ENCODE measurements around the gene SLC25A30. TPM values are rescaled to one million over a fixed set of nuclear protein-coding genes. Genes with fewer than 3 reads are reported as not detected.

Gene SLC25A30
- total RNA-seq, 1 experiment from 2014 or later = 6.3 TPM

- Histone ChIP-seq H3K4ac (ENCODE audit: low read depth, low read length) (no peak overlapping the region), H3K27me3 (ENCODE audit: insufficient read depth, low read length) (no peaks in the 10 kb centered on the region), H3K4me1 (ENCODE audit: insufficient read depth, low read length) (no peaks in the 10 kb centered on the region), H3K14ac (ENCODE audit: insufficient read depth, low read length) (peak overlapping the region; percentile 73), H3K18ac (ENCODE audit: insufficient read length, low read depth, low read length) (no peak overlapping the region), H3K23me2 (ENCODE audit: insufficient read length, low read depth, low read length, poor library complexity, severe bottlenecking) (no peaks in the 10 kb centered on the region), H3K79me2 (ENCODE audit: insufficient read depth, low read length) (no peaks in the 10 kb centered on the region), H2BK120ac (ENCODE audit: low read depth, low read length, poor library complexity, severe bottlenecking) (no peak overlapping the region), H4K8ac (replicated peaks; ENCODE audit: insufficient read length, low read depth, low read length) (no peak overlapping the region), H3K27ac (ENCODE audit: insufficient read length, low read depth, low read length) (no peak overlapping the region), H4K5ac (ENCODE audit: insufficient read length, low read depth, low read length) (peak overlapping the region; percentile 87), H2AK5ac (ENCODE audit: insufficient read length, low read length) (no peak overlapping the region), H2BK20ac (ENCODE audit: low read depth, low read length, poor library complexity, severe bottlenecking) (no peak overlapping the region), H2AFZ (ENCODE audit: low read length) (peak overlapping the region; percentile 42), H2BK5ac (ENCODE audit: insufficient read length, low read length) (peak overlapping the region; percentile 72), H3K9ac (ENCODE audit: extremely low read depth, insufficient read length, low read length) (no peak overlapping the region), H3K56ac (ENCODE audit: insufficient read length, low read depth, low read length) (no peak overlapping the region), H3K23ac (ENCODE audit: insufficient read length, low read depth, low read length) (no peak overlapping the region), H3K79me1 (ENCODE audit: insufficient read depth, low read depth, low read length, poor library complexity, severe bottlenecking) (no peaks in the 10 kb centered on the region), H3T11ph (ENCODE audit: low read length) (no peak overlapping the region), H3K4me2 (ENCODE audit: insufficient read depth, insufficient read length, low read length) (no peak overlapping the region), H2BK15ac (ENCODE audit: low read depth, low read length) (no peak overlapping the region), H3K9me3 (ENCODE audit: control insufficient read depth, low read depth, low read length) (no peaks in the 10 kb centered on the region), H2BK12ac (ENCODE audit: insufficient read length, low read depth, low read length) (no peak overlapping the region), H4K91ac (ENCODE audit: insufficient read length, low read depth, low read length) (no peak overlapping the region), H4K20me1 (ENCODE audit: control insufficient read depth, insufficient read depth, insufficient read length) (no peaks in the 10 kb centered on the region)
- peak overlapping the region in 1 of 3 experiments; percentile 32; a peak in 1 of 7 replicates for H3K27ac Mint-ChIP-seq
- peaks cover 11 to 17% of the 10 kb centered on the region in 2 experiments for H3K4me1 Mint-ChIP-seq
- H3K27me3 Mint-ChIP-seq (ENCODE audit: low read depth) = 0 out of 2 replicates have a peak, but pooled peaks cover 2% of the 10 kb centered on the region
- no peak for TF ChIP-seq CTCF (conservative IDR thresholded peaks at IDR 0.05)
- H3K36me3 Mint-ChIP-seq (ENCODE audit: insufficient read depth in 1 of 3, low read depth in 3 of 3) = no peaks in the 10 kb centered on the region
- H3K9me3 Mint-ChIP-seq = no peaks in the 10 kb centered on the region
- no peak for DNase-seq
- no CpG with 5 or more reads among the region's 9 CpGs for WGBS (ENCODE audit: extremely low coverage, insufficient read length, low lambda C conversion rate)
- no peak overlapping the region for H3K4me3 Mint-ChIP-seq
Measured at GRCh38 chr13:45447050-45447661, 29.0 kb upstream of the SLC25A30 start.
